GM23338 (cell line): ENCODE data around the gene FREM3. TPM values are rescaled to one million over a fixed set of nuclear protein-coding genes. Genes with fewer than 3 reads are reported as not detected.

Experiments used
- ATAC-seq: fragments of 200-7000 bp; cut with Tn5 transposase; 3 replicates; pipeline ENCODE4 v1.9.1; 2020
- DNase-seq: peaks from one replicate; pipeline ENCODE4 v3.0.0-alpha.2; 2015; ENCODE audit warnings: low spot score
- H2AFZ ChIP-seq: fragments of 200-600 bp; sonication (generic); 2 replicates; pipeline ENCODE4 v1.8.0; 2016; ENCODE audit warnings: antibody characterized with exemption, mild to moderate bottlenecking, moderate library complexity
- H3F3A ChIP-seq: fragments of 200-600 bp; sonication (generic); replicated peaks from 2 replicates; pipeline ENCODE4 v1.8.0; 2017; ENCODE audit warnings: antibody characterized with exemption, mixed run types, low read depth
- H3K27ac ChIP-seq: fragments of 200-600 bp; sonication (generic); 2 replicates; pipeline ENCODE4 v1.6.1; 2016; ENCODE audit warnings: low read depth
- H3K27me3 ChIP-seq: fragments of 200-600 bp; sonication (generic); 2 replicates; pipeline ENCODE4 v1.8.0; 2016; ENCODE audit warnings: mild to moderate bottlenecking, mixed run types, moderate library complexity; ENCODE audit not compliant: insufficient read depth
- H3K36me3 ChIP-seq: fragments of 200-600 bp; sonication (generic); 2 replicates; pipeline ENCODE4 v1.8.0; 2016; ENCODE audit warnings: mild to moderate bottlenecking; ENCODE audit not compliant: insufficient read depth
- H3K4me1 ChIP-seq: fragments of 200-600 bp; sonication (generic); 2 replicates; pipeline ENCODE4 v1.8.0; 2016; ENCODE audit warnings: mild to moderate bottlenecking, moderate library complexity; ENCODE audit not compliant: insufficient read depth
- H3K4me2 ChIP-seq: fragments of 200-600 bp; sonication (generic); 2 replicates; pipeline ENCODE4 v1.7.1; 2017; ENCODE audit warnings: mixed run types
- H3K4me3 ChIP-seq: fragments of 200-600 bp; sonication (generic); 2 replicates; pipeline ENCODE4 v1.6.1; 2016; ENCODE audit warnings: mixed run types
- H3K79me2 ChIP-seq: fragments of 200-600 bp; sonication (generic); replicated peaks from 2 replicates; pipeline ENCODE4 v1.8.0; 2017; ENCODE audit warnings: mild to moderate bottlenecking; ENCODE audit not compliant: insufficient read depth
- H3K9me2 ChIP-seq: fragments of 200-600 bp; sonication (generic); 2 replicates; pipeline ENCODE4 v1.8.0; 2017; ENCODE audit not compliant: insufficient read depth
- H4K20me1 ChIP-seq: fragments of 200-600 bp; sonication (generic); replicated peaks from 2 replicates; pipeline ENCODE4 v1.8.0; 2017; ENCODE audit warnings: mild to moderate bottlenecking; ENCODE audit not compliant: insufficient read depth
- H3K27ac Mint-ChIP-seq: 2 replicates; pipeline ENCODE4 v1.8.0; 2020; ENCODE audit warnings: inconsistent platforms, mild to moderate bottlenecking, moderate library complexity, mixed read lengths
- H3K27me3 Mint-ChIP-seq: 3 replicates; pipeline ENCODE4 v1.8.0; 2022; ENCODE audit warnings: low read depth, mild to moderate bottlenecking, moderate library complexity, mixed read lengths, inconsistent platforms; ENCODE audit not compliant: insufficient read depth, poor library complexity
- H3K36me3 Mint-ChIP-seq: 3 replicates; pipeline ENCODE4 v1.8.0; 2021; ENCODE audit warnings: low read depth, mild to moderate bottlenecking, inconsistent platforms, moderate library complexity, mixed read lengths
- H3K4me1 Mint-ChIP-seq: 3 replicates; pipeline ENCODE4 v1.8.0; 2020; ENCODE audit warnings: mild to moderate bottlenecking, inconsistent platforms, mixed read lengths
- H3K4me3 Mint-ChIP-seq: 3 replicates; pipeline ENCODE4 v1.8.0; 2021; ENCODE audit warnings: moderate library complexity, mild to moderate bottlenecking, inconsistent platforms, mixed read lengths
- H3K9me3 Mint-ChIP-seq: 3 replicates; pipeline ENCODE4 v1.8.0; 2020; ENCODE audit warnings: moderate library complexity, mild to moderate bottlenecking, inconsistent platforms, mixed read lengths
- CREB1 ChIP-seq: fragments of 250-450 bp; sonication (Bioruptor Pico); IDR thresholded peaks from 2 replicates; pipeline ENCODE4 v1.5.0; 2020; ENCODE audit warnings: low read depth, mild to moderate bottlenecking, moderate library complexity
- CTCF ChIP-seq, 2 experiments: fragments of 200-600 bp in 1 of 2; sonication (generic) in 1 of 2; conservative IDR thresholded peaks; 2 replicates each; pipeline versions ENCODE4 v1.5.1 to v1.6.1; 2016 to 2017; ENCODE audit warnings: antibody characterized with exemption in 2 of 2, low read depth in 2 of 2, mild to moderate bottlenecking in 2 of 2, moderate library complexity in 1 of 2
- EZH2 ChIP-seq: fragments of 200-600 bp; sonication (generic); IDR thresholded peaks from one replicate; pipeline ENCODE4 v1.8.0; 2017; ENCODE audit warnings: antibody characterized with exemption, mild to moderate bottlenecking, low read depth; ENCODE audit not compliant: unreplicated experiment
- NANOG ChIP-seq: IDR thresholded peaks from 2 replicates; pipeline ENCODE4 v1.6.1; 2016; ENCODE audit warnings: antibody characterized with exemption, borderline replicate concordance
- POLR2AphosphoS5 ChIP-seq: IDR thresholded peaks from 2 replicates; pipeline ENCODE4 v1.6.1; 2016; ENCODE audit warnings: antibody characterized with exemption, low read depth
- REST ChIP-seq: IDR thresholded peaks from one replicate; pipeline ENCODE4 v1.6.1; 2018; ENCODE audit warnings: antibody characterized with exemption; ENCODE audit not compliant: unreplicated experiment
- STAT1 ChIP-seq: IDR thresholded peaks from one replicate; pipeline ENCODE4 v1.6.1; 2016; ENCODE audit warnings: antibody characterized with exemption; ENCODE audit not compliant: unreplicated experiment
- ZNF331 ChIP-seq: fragments of 250-450 bp; sonication (Bioruptor Pico); IDR thresholded peaks from 2 replicates; pipeline ENCODE4 v1.5.0; 2020; ENCODE audit warnings: low read depth, mild to moderate bottlenecking, moderate library complexity
- polyA plus RNA-seq: library from polyadenylated mRNA; unstranded; fragments of >200 nt; fragmentation: Nextera tagmentation; extraction: Ambion mirVana; gene quantifications from 2 replicates; pipeline ENCODE4 v1.2.1, GENCODE V29; 2016
- total RNA-seq: library from RNA; depleted of rRNA; stranded (reverse); fragments of >200 nt; shearing (Covaris generic); gene quantifications from 2 replicates; pipeline ENCODE4 v1.2.3, GENCODE V29; 2014

The FREM3 gene
- total and polyA plus RNA-seq, 2 experiments from 2014 or later = 0.03 to 0.07 TPM

- no peak for TF ChIP-seq POLR2AphosphoS5
- no peak for TF ChIP-seq STAT1
- TF ChIP-seq CREB1 (CRISPR knock-in tag) = no peak
- no peak for TF ChIP-seq CTCF (conservative IDR thresholded peaks at IDR 0.05; ENCODE audit: low read depth in 2 of 2)
- TF ChIP-seq ZNF331 = no peak
These were observed 66.6 kb downstream of the FREM3 start (continued) for GRCh38 chr4:143633833-143634232.

GRCh38 chr4:143626134-143626911, 74.2 kb downstream of the FREM3 start:
- Histone ChIP-seq H3K36me3 (no peaks in the 10 kb centered on the region), H3F3A (no peaks in the 10 kb centered on the region), H3K27ac (no peak overlapping the region), H3K4me1 (no peaks in the 10 kb centered on the region), H3K79me2 (no peaks in the 10 kb centered on the region), H3K27me3 (no peaks in the 10 kb centered on the region), H3K4me2 (no peak overlapping the region), H2AFZ (no peak overlapping the region), H4K20me1 (no peaks in the 10 kb centered on the region), H3K4me3 (no peak overlapping the region), H3K9me2 (0 out of 2 replicates have a peak, but pooled peaks cover 3% of the 10 kb centered on the region)
- Mint-ChIP-seq H3K4me1 (no peaks in the 10 kb centered on the region), H3K27ac (no peak overlapping the region), H3K4me3 (no peak overlapping the region), H3K9me3 (no peaks in the 10 kb centered on the region), H3K27me3 (peaks cover 5% of the 10 kb centered on the region), H3K36me3 (no peaks in the 10 kb centered on the region)
- DNase-seq (no peak), ATAC-seq (no peak)
- no peak for TF ChIP-seq NANOG
- TF ChIP-seq REST = no peak
- no peak for TF ChIP-seq EZH2
- TF ChIP-seq CTCF (conservative IDR thresholded peaks at IDR 0.05; ENCODE audit: low read depth in 2 of 2) = no peak
